HG02588 (cell line): ENCODE results near the gene LDLRAD4.
"Not testable (repeated sequence)": the region's sequence is repeated elsewhere in the genome, so short reads cannot be mapped to it uniquely, and the experiment has no call there.

ENCODE experiments used
- ATAC-seq: cut with Tn5 transposase; IDR thresholded peaks from one replicate; pipeline ENCODE4 v1.9.1; 2021; ENCODE audit warnings: mild to moderate bottlenecking, moderate library complexity; ENCODE audit not compliant: unreplicated experiment

The LDLRAD4 gene

DNA sequence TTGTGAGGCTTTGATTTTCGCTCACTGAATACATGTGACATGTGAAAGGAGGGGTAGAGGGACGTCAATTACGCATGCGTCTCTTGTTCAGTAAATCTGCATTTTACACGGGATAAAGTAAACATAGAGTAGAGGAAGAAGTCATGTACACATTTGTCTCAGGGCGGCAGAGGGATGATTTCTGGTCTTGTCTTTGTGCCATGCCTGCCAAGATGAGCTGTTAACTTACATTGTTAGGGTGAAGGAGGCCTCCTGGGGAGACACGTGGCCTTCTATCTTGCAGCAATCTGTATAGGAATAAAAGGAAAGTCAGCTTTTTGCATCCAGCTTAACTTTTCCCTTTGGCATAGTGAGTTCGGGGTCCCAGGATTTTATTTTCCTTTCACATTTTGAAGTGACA lies 106.3 kb downstream of the LDLRAD4 start:
- ATAC-seq: no peak

GRCh38 chr18:13328213-13328612 lies 109.7 kb downstream of the LDLRAD4 start:
- no peak for ATAC-seq

DNA sequence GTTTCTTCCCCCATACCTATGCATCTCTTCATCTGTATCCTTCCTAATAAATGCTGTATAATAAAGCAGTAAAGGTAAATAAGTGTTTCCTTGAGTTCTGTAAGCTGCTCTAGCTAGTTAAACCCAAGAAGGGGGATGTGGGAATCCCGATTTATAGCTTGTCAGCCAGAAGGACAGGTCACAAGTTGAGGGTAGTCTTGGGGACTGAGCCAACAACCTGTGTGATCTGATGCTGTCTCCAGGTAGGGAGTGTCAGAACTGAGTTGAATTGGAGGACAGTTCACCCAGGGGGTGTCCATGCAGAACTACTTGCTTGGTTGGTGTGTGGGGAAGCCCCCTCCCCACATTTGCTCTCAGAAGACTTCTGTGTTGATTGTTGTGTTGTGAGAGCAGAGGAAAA lies 112.4 kb downstream of the LDLRAD4 start:
- ATAC-seq: no peak

GRCh38 chr18:13331846-13332245 lies 113.3 kb downstream of the LDLRAD4 start:
- no peak for ATAC-seq

GRCh38 chr18:13332874-13333273 lies 114.3 kb downstream of the LDLRAD4 start:
- ATAC-seq: no peak

GRCh38 chr18:13335903-13336302 lies 117.3 kb downstream of the LDLRAD4 start:
- no peak for ATAC-seq

GRCh38 chr18:13336841-13337240 lies 118.3 kb downstream of the LDLRAD4 start:
- no peak for ATAC-seq

- no peak for ATAC-seq
Observed at GRCh38 chr18:13337369-13337768, 118.8 kb downstream of the LDLRAD4 start.

GRCh38 chr18:13338318-13338717 lies 119.8 kb downstream of the LDLRAD4 start:
- no peak for ATAC-seq

DNA sequence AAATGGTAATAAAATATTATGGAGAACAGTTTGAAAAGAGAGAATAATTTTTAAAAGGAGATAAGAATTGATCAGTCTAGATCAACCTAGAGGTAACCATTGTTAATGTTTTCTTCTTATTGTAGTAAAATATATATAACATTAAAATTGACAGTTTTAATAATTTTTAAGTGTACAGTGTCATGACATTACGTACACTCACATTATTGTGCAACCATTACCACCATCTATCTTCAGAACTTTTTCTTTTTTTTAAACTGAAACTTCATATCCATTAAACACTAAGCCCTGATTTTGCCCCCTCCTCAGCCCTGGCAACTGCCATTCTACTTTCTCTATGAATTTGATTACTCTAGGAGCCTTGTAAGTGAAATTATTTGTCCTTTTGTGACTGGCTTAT lies 121.1 kb downstream of the LDLRAD4 start:
- no peak for ATAC-seq

DNA sequence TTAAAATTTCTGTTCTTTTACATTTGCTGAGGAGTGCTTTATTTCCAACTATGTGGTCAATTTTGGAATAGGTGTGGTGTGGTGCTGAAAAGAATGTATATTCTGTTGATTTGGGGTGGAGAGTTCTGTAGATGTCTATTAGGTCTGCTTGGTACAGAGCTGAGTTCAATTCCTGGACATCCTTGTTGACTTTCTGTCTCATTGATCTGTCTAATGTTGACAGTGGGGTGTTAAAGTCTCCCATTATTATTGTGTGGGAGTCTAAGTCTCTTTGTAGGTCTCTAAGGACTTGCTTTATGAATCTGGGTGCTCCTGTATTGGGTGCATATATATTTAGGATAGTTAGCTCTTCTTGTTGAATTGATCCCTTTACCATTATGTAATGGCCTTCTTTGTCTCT lies 127.9 kb downstream of the LDLRAD4 start:
- not testable (repeated sequence) for ATAC-seq

DNA sequence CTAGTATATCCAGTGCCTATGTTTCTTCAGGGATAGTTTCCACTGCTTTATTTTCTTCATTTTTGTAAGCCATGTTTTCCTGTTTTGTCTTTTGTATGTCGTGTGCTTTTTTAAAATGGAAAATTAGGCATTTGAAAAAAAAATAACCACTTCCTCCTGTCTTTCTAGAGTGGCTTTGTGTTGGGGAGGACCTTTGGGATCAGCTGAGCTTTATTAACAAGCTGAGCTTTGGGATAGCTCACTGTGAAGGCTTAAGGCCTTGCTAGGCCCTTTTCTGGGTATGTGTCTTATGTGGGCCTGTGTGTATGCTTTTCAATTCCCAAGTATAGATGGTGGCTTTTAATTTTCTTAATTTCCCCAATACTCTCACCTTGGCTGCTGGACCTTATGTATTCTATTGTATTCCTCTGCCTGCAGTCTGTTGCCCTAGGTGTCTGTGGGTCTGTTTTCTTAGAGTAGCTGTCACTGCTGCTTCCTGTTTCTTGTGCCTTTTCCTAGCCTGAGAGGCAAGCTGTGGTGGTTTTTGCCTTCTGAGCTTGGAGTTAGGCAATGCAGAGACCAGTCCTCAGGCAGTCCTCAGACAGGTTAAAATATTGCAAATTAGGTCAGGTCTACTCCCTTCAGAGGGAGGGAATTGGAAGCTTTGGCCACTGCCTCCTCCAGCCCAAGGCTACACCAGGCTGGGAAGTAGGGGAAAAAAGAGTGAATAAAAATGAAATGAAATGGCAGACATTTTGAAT lies 134.7 kb downstream of the LDLRAD4 start:
- no peak for ATAC-seq

DNA sequence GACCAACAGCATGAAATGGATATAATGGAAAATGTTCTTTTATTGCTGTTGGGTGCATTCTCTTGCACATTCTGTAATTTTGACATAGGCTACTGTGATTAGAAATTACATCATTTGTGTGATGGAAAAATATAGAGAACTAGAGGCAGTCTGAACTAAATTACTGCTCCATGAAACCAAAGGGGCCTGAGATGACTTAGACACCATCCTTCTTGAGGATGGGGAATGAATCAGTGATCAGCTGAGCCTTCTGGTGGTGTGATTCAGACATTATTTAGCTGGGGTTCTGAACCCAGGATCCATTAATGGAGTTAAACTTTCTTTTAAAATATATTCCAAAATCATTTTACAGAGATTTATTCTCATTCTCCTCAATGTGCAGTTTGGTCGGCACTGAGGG lies 135.8 kb downstream of the LDLRAD4 start:
- ATAC-seq: no peak

DNA sequence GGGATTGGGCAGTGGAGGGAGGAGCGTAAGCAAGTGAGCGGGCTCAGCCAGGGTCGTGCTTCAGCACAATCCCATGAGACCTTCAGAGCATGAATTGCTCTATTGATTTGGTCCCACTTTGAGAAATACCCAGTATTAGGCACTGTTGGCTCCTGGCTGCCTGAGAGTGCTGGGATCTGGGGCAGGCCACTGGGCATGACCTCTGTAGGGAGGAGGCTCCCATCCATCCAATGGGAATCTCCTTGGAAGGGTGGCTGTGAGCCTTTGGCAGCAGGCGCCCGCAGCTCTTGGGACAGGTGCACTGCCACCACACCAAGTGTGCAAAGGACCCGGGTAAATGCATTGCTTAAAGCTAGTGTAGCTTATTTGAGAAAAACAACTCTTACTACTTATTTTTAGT lies 137.5 kb downstream of the LDLRAD4 start:
- no peak for ATAC-seq

GRCh38 chr18:13357289-13357688 lies 138.7 kb downstream of the LDLRAD4 start:
- no peak for ATAC-seq

- no peak for ATAC-seq
Observed at GRCh38 chr18:13359210-13359609, 140.7 kb downstream of the LDLRAD4 start.

- no peak for ATAC-seq
Observed at GRCh38 chr18:13361431-13361830, 142.9 kb downstream of the LDLRAD4 start.

GRCh38 chr18:13362051-13362450 lies 143.5 kb downstream of the LDLRAD4 start:
- no peak for ATAC-seq

DNA sequence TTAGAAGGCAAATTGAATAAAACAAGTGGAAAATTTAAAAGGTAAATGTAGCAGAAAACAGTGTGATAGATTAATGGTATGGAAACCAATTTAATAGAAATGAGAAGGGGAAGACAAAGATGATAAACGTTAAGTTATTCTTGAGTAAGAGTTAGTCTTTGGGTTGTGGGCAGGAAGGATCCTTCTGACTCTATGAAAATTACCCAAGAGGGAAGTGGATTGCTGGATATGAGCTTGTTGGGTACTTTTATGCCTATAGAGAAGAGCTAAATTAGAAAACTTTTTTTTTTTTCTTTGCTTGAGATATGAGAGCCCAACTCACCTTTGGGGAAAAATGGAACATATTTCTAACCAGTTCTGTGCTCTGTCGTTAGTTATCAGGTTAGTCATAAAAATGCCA lies 144.0 kb downstream of the LDLRAD4 start:
- no peak for ATAC-seq

DNA sequence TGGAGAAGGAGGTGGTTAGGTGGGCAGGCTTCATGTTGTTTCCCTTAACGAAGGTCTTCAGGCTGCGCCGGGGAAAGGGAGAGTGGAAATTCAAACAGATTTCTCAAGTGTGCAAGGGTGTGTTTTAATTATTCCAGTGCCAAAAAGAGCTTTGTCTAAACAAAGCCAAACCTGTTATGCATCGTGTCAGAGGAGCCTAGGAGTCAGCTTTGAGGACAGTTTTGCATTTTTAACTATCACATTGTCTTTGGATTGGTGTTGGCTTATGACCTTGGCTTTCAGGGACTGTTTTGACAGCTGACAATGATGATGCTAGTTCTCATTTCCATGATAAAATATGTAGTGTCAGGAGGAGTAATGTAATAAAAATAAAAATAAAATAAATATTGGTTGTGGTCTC lies 144.8 kb downstream of the LDLRAD4 start:
- ATAC-seq: no peak

- no peak for ATAC-seq
Observed at GRCh38 chr18:13364721-13365205, 146.2 kb downstream of the LDLRAD4 start.

GRCh38 chr18:13366131-13366530 lies 147.6 kb downstream of the LDLRAD4 start:
- no peak for ATAC-seq

DNA sequence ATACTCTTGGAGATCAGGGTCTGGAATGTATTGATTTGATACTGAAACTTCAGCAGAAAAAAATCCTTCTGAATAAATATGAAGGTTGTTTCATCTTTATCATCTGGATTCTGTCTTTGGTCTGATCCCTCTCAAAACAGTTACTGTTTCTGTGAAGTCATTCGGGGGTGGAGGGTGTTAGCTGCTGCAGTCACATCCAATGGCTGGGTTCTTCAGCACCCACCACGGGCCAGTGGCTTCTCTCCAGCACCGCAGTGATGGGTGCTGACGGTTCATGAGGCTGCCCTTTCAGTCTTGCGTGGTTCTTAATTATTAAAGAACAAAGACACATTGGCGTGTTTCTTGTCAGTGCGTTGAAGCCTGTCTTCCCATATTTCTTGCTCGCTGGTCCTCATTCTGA lies 148.0 kb downstream of the LDLRAD4 start:
- no peak for ATAC-seq
